HepG2 (cell line): ENCODE data around the gene CTTNBP2NL. TPM values are rescaled to one million over a fixed set of nuclear protein-coding genes. Genes with fewer than 3 reads are reported as not detected.

Experiments used
- ADNP ChIP-seq: sonication (generic); formaldehyde crosslinking; IDR thresholded peaks from 2 replicates; pipeline ENCODE4 v1.4.0; 2020; ENCODE audit warnings: missing genetic modification reagents
- ARNT ChIP-seq: fragments of 450-650 bp; IDR thresholded peaks from 2 replicates; pipeline ENCODE4 v1.6.1; 2017
- BCL6 ChIP-seq: IDR thresholded peaks from 2 replicates; pipeline ENCODE4 v1.6.1; 2016; ENCODE audit warnings: missing genetic modification reagents, missing compliant biosample characterization
- CCAR2 ChIP-seq: fragments of 200-400 bp; formaldehyde crosslinking; optimal IDR thresholded peaks from 2 replicates; pipeline ENCODE3; 2018; ENCODE audit warnings: low read depth, mild to moderate bottlenecking, low read length, moderate library complexity
- KMT2B ChIP-seq: IDR thresholded peaks from 2 replicates; pipeline ENCODE4 v1.6.1; 2016; ENCODE audit warnings: missing genetic modification reagents, missing compliant biosample characterization
- MATR3 ChIP-seq: sonication (generic); formaldehyde crosslinking; IDR thresholded peaks from 2 replicates; pipeline ENCODE4 v1.4.0; 2020; ENCODE audit warnings: missing genetic modification reagents
- NR3C1 ChIP-seq: sonication (generic); formaldehyde crosslinking; IDR thresholded peaks from 2 replicates; pipeline ENCODE4 v1.4.0; 2020; ENCODE audit warnings: missing genetic modification reagents
- RAD21 ChIP-seq: fragments of 450-650 bp; formaldehyde crosslinking; IDR thresholded peaks from 2 replicates; pipeline ENCODE4 v1.5.0; 2020; ENCODE audit warnings: mild to moderate bottlenecking
- RNF2 ChIP-seq: fragments of 450-650 bp; conservative IDR thresholded peaks from 2 replicates; pipeline ENCODE4 v1.6.1; 2016; ENCODE audit warnings: low read depth
- SUZ12 ChIP-seq: fragments of 150-350 bp; IDR thresholded peaks from 2 replicates; pipeline ENCODE4 v1.6.1; 2014; ENCODE audit warnings: low read depth, low read length
- TGIF2 ChIP-seq: IDR thresholded peaks from 2 replicates; pipeline ENCODE4 v1.6.1; 2016; ENCODE audit warnings: control low read depth, missing compliant biosample characterization
- THAP11 ChIP-seq: IDR thresholded peaks from 2 replicates; pipeline ENCODE4 v1.6.1; 2016; ENCODE audit warnings: missing biosample characterization, missing genetic modification reagents
- ZFYVE20 ChIP-seq: sonication (generic); formaldehyde crosslinking; IDR thresholded peaks from 2 replicates; pipeline ENCODE4 v1.8.0; 2023; ENCODE audit warnings: low read depth, mild to moderate bottlenecking, moderate library complexity, missing genetic modification reagents, borderline replicate concordance
- ZNF34 ChIP-seq: sonication (generic); formaldehyde crosslinking; IDR thresholded peaks from 2 replicates; pipeline ENCODE4 v1.4.0; 2020; ENCODE audit warnings: mild to moderate bottlenecking, missing genetic modification reagents, borderline replicate concordance
- ZNF460 ChIP-seq: sonication (generic); formaldehyde crosslinking; IDR thresholded peaks from 2 replicates; pipeline ENCODE4 v1.5.1; 2020; ENCODE audit warnings: missing genetic modification reagents, mild to moderate bottlenecking, borderline replicate concordance
- ZNF468 ChIP-seq: sonication (generic); formaldehyde crosslinking; IDR thresholded peaks from 2 replicates; pipeline ENCODE4 v1.8.0; 2022; ENCODE audit warnings: mild to moderate bottlenecking, moderate library complexity, missing genetic modification reagents
- ZNF552 ChIP-seq: sonication (generic); formaldehyde crosslinking; IDR thresholded peaks from 2 replicates; pipeline ENCODE4 v1.9.0; 2022; ENCODE audit warnings: missing genetic modification reagents, mild to moderate bottlenecking, borderline replicate concordance
- ZNF615 ChIP-seq: sonication (generic); formaldehyde crosslinking; IDR thresholded peaks from 2 replicates; pipeline ENCODE4 v1.5.0; 2020; ENCODE audit warnings: mild to moderate bottlenecking, missing genetic modification reagents, borderline replicate concordance
- ZNF616 ChIP-seq: sonication (generic); formaldehyde crosslinking; IDR thresholded peaks from 2 replicates; pipeline ENCODE4 v1.5.0; 2020; ENCODE audit warnings: low read depth, mild to moderate bottlenecking, missing genetic modification reagents
- ZNF816 ChIP-seq: sonication (generic); formaldehyde crosslinking; IDR thresholded peaks from 2 replicates; pipeline ENCODE4 v1.8.0; 2022; ENCODE audit warnings: missing genetic modification reagents, mild to moderate bottlenecking, borderline replicate concordance
- polyA plus RNA-seq, 8 experiments: library from polyadenylated mRNA; depleted of rRNA in 3 of 8; stranded (reverse) in 7 of 8; unstranded in 1 of 8; fragments of >200 nt; fragmentation: Illumina TruSeq in 4 of 8; extraction: Trizol in 4 of 8; gene quantifications; 2 replicates each; pipeline versions ENCODE4 v1.2.1 to v1.2.3, GENCODE V29; 2011 to 2016; ENCODE audit warnings: low read depth in 4 of 8, missing spikeins in 1 of 8, mixed read lengths in 1 of 8; ENCODE audit not compliant: insufficient read depth in 1 of 8
- total RNA-seq, 5 experiments: library from RNA; depleted of rRNA; stranded (reverse); fragments of >200 nt; fragmentation: Illumina TruSeq; extraction: Trizol; gene quantifications; 2 replicates each; pipeline ENCODE4 v1.2.3, GENCODE V29; 2016; ENCODE audit warnings: low read depth in 1 of 5
- TF ChIP-seq, protein P1 (sequence below): sonication (generic); formaldehyde crosslinking; IDR thresholded peaks from 2 replicates; pipeline ENCODE4; 2020; ENCODE audit warnings: missing genetic modification reagents, mild to moderate bottlenecking, borderline replicate concordance
- TF ChIP-seq, protein P2 (sequence below), 2 experiments: fragments of 450-650 bp in 1 of 2; sonication (generic) in 1 of 2; formaldehyde crosslinking; IDR thresholded peaks; 2 replicates each; pipeline versions ENCODE4 v1.5.0 to v1.8.0; 2020 to 2022; ENCODE audit warnings: mild to moderate bottlenecking in 1 of 2, missing genetic modification reagents in 1 of 2
- TF ChIP-seq, protein P3 (sequence below): sonication (generic); formaldehyde crosslinking; IDR thresholded peaks from 2 replicates; pipeline ENCODE4 v1.4.0; 2020; ENCODE audit warnings: missing genetic modification reagents, mild to moderate bottlenecking, borderline replicate concordance

The CTTNBP2NL gene
- total and polyA plus RNA-seq, 2 of the 13 experiments (the other 11 are each of a cell fraction or from before 2014, with no cell fraction given), result 2.1 to 4.1 TPM

DNA sequence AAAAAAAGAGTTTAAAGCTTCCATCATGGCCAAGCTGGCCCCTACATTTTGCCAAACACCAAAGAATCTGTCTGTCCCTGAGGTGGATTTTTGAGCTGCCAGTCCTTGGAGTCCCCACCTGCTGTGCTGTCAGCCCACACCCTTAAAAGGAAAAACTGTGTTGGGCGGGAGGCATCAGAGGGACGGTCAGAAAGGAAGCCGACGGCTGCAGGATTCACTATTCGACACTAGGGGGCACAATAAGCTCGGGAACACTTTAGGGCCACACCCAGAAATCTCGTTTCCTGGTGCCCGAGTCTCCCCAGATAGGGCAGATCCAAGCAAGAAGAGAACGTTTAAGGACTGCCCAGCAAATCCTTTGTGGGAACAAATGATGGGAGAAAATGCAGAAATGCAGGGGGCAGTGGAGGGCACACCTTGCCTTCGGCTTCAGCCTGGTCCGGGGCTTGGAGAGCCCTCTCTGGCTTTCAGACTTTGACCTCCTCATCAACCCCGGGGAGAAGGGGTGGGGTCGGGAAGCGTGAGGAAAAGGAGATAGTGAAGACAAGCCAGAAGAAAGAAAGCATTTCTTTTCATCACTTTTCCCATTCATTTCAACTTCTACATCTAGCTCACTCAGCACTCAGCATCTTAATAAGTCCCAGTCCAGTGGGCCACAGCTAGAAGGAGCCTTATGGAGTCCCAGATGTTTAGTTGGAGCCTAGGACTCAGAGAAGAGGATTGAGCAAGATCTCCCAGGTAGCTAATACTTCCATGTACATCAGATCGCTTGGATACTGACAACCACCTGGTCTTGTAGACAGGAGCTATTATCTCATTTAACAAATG, 5.0 kb upstream of the CTTNBP2NL start (continued):
- TF ChIP-seq THAP11 (0 out of 2 replicates have a peak, but pooled peaks have one; percentile 43), KMT2B (peak; percentile 34; the same call in 1 of the 2 replicates), RNF2 (no peak), SUZ12 (no peak), ZNF816 (CRISPR knock-in tag) (no peak), TGIF2 (CRISPR knock-in tag) (no peak), ARNT (no peak), ADNP (CRISPR knock-in tag) (no peak), ZNF615 (CRISPR knock-in tag) (no peak), ZNF468 (CRISPR knock-in tag) (no peak), NR3C1 (no peak), CCAR2 (no peak), MATR3 (CRISPR knock-in tag) (no peak), ZFYVE20 (no peak), RAD21 (peak; percentile 87), ZNF552 (no peak), ZNF34 (CRISPR knock-in tag) (no peak), BCL6 (CRISPR knock-in tag) (no peak), ZNF616 (CRISPR knock-in tag) (no peak), ZNF460 (no peak)
- TF ChIP-seq, protein P1, sequence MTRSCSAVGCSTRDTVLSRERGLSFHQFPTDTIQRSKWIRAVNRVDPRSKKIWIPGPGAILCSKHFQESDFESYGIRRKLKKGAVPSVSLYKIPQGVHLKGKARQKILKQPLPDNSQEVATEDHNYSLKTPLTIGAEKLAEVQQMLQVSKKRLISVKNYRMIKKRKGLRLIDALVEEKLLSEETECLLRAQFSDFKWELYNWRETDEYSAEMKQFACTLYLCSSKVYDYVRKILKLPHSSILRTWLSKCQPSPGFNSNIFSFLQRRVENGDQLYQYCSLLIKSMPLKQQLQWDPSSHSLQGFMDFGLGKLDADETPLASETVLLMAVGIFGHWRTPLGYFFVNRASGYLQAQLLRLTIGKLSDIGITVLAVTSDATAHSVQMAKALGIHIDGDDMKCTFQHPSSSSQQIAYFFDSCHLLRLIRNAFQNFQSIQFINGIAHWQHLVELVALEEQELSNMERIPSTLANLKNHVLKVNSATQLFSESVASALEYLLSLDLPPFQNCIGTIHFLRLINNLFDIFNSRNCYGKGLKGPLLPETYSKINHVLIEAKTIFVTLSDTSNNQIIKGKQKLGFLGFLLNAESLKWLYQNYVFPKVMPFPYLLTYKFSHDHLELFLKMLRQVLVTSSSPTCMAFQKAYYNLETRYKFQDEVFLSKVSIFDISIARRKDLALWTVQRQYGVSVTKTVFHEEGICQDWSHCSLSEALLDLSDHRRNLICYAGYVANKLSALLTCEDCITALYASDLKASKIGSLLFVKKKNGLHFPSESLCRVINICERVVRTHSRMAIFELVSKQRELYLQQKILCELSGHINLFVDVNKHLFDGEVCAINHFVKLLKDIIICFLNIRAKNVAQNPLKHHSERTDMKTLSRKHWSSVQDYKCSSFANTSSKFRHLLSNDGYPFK (CRISPR knock-in tag), result no peak
- TF ChIP-seq, protein P2, sequence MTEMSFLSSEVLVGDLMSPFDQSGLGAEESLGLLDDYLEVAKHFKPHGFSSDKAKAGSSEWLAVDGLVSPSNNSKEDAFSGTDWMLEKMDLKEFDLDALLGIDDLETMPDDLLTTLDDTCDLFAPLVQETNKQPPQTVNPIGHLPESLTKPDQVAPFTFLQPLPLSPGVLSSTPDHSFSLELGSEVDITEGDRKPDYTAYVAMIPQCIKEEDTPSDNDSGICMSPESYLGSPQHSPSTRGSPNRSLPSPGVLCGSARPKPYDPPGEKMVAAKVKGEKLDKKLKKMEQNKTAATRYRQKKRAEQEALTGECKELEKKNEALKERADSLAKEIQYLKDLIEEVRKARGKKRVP (CRISPR knock-in tag; IDR thresholded peaks at IDR 0.05), result no peak
- TF ChIP-seq, protein P3, sequence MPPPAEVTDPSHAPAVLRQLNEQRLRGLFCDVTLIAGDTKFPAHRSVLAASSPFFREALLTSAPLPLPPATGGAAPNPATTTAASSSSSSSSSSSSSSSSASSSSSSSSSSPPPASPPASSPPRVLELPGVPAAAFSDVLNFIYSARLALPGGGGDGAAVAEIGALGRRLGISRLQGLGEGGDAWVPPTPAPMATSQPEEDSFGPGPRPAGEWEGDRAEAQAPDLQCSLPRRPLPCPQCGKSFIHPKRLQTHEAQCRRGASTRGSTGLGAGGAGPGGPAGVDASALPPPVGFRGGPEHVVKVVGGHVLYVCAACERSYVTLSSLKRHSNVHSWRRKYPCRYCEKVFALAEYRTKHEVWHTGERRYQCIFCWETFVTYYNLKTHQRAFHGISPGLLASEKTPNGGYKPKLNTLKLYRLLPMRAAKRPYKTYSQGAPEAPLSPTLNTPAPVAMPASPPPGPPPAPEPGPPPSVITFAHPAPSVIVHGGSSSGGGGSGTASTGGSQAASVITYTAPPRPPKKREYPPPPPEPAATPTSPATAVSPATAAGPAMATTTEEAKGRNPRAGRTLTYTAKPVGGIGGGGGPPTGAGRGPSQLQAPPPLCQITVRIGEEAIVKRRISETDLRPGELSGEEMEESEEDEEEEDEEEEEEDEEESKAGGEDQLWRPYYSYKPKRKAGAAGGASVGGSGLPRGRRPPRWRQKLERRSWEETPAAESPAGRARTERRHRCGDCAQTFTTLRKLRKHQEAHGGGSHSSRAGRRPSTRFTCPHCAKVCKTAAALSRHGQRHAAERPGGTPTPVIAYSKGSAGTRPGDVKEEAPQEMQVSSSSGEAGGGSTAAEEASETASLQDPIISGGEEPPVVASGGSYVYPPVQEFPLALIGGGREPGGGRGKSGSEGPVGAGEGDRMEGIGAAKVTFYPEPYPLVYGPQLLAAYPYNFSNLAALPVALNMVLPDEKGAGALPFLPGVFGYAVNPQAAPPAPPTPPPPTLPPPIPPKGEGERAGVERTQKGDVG (CRISPR knock-in tag), result no peak
